Activated gamma-delta T cell (primary cell): ENCODE measurements around the gene NOC4L.
"Not testable (repeated sequence)": the region's sequence is repeated elsewhere in the genome, so short reads cannot be mapped to it uniquely, and the experiment has no call there.

Source experiments
- DNase-seq: peaks from one replicate; lab custom pipeline; 2025; lab: John Stamatoyannopoulos, UW

The NOC4L gene

GRCh38 chr12:132142679-132143335 lies 1.4 kb upstream of the NOC4L start:
- no peak for DNase-seq

- no peak for DNase-seq
These were observed 753 bp upstream of the NOC4L start for GRCh38 chr12:132143336-132144071.

DNA sequence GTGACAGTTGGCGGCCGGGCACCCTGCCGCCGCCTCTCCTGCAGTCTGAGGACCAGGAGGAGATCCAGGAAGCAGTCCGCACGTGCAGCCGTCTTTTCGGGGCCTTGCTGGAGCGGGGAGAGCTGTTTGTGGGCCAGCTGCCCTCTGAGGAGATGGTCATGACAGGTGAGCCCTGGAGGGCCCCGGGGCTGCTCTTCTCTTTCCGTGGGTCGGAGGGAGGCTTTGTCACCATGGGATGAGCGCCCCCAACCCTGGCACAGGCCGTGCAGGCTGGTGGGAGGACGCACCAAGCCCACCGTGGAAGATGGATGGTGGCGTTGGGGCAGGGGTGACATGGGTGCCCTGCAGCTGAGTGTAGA lies 532 bp downstream of the NOC4L start:
- DNase-seq = no peak

- no peak for DNase-seq
These were observed 1.1 kb downstream of the NOC4L start for GRCh38 chr12:132145334-132145733.

GRCh38 chr12:132146098-132146497 lies 1.8 kb downstream of the NOC4L start:
- no peak for DNase-seq

GRCh38 chr12:132146772-132147422 lies 2.6 kb downstream of the NOC4L start:
- no peak for DNase-seq

- no peak for DNase-seq
These were observed 3.4 kb downstream of the NOC4L start for GRCh38 chr12:132147423-132148367.

GRCh38 chr12:132148368-132149045 lies 4.2 kb downstream of the NOC4L start:
- DNase-seq = no peak

DNA sequence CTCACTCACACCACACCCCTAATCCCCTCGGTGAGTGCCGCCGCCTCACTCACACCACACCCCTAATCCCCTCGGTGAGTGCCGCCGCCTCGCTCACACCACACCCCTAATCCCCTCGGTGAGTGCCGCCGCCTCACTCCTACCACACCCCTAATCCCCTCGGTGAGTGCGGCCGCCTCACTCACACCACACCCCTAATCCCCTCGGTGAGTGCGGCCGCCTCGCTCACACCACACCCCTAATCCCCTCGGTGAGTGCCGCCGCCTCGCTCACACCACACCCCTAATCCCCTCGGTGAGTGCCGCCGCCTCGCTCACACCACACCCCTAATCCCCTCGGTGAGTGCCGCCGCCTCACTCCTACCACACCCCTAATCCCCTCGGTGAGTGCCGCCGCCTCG lies 5.3 kb downstream of the NOC4L start:
- DNase-seq = not testable (repeated sequence)

DNA sequence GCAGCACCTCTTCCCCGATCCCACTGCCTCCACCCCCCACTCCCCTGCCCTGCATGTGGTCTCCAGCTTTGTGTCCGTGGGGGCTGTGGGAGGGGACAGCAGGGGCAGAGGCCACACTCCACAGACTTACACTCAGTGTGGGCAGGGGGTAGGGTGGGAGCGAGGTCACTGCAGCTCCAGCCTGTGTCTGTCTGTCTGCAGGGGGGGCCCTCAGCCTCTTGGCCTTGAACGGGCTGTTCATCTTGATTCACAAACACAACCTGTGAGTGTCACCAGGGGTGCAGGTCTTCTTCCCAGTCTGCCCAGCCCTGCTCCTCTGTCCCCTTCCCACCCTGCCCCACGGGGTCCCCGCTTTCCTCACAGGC lies 6.5 kb downstream of the NOC4L start:
- no peak for DNase-seq

DNA sequence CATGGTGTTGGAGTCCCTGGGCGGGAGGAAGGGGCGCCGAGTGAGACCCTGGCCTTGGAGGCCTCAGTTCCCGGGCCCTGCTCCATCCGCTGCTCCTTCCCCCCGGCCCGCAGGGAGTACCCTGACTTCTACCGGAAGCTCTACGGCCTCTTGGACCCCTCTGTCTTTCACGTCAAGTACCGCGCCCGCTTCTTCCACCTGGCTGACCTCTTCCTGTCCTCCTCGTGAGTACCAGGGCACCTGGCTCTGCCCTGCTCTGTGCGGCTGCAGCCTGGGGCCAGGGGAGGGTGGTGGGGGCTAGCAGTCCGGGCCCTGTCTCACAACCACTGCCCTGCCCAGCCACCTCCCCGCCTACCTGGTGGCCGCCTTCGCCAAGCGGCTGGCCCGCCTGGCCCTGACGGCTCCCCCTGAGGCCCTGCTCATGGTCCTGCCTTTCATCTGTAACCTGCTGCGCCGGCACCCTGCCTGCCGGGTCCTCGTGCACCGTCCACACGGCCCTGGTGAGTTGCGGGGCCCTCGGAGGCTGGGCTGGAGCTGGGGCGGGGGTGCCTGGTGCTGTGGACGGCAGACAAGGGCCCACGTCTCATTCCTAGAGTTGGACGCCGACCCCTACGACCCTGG lies 7.0 kb downstream of the NOC4L start:
- no peak for DNase-seq

- DNase-seq = no peak
These were observed 7.6 kb downstream of the NOC4L start for GRCh38 chr12:132151766-132152410.

- no peak for DNase-seq
These were observed 8.2 kb downstream of the NOC4L start for GRCh38 chr12:132152411-132152821.

DNA sequence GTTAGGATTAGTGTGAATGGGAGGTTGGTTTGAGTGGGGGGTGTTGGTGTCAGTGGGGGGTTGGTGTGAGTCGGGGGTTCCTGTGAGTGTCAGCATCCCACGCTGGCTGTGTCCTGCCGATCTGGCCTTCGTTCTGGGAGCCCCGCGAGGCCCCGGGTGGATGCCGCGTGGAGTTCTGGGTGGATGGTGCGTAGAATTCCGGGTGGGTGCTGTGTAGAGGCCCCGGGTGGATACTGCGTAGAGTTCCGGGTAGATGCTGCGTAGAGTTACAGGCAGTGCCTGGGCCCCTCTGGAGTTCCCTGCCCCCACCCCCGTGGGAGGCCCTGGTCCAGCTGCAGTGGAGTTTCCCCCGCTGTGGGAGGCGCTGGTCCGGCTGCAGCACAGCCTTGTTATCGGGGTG lies 8.7 kb downstream of the NOC4L start:
- no peak for DNase-seq

- peak; percentile 36 for DNase-seq
These were observed 9.5 kb downstream of the NOC4L start for GRCh38 chr12:132153501-132154340.

DNA sequence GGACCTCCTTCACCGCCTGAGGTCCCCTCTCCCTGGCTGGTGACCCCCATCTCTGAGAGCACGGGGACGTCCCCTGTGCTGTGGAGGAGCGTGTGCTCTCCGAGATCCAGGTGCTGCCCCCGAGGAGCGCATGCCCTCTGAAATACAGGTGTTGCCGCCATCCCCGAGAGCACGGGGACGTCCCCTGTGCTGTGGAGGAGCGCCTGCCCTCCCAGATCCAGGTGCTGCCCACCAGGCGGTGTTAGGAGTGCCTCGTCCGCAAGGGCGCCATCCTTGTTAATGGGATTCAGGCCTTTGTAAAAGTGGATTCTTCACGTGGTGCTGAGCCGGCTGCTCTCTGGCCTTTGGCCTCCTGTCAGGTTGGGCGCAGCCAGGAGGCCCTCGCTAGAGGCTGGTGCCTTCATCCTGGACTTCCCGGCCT lies 10.1 kb downstream of the NOC4L start:
- DNase-seq = no peak

- DNase-seq = no peak
These were observed 10.9 kb downstream of the NOC4L start for GRCh38 chr12:132154941-132155770.

DNA sequence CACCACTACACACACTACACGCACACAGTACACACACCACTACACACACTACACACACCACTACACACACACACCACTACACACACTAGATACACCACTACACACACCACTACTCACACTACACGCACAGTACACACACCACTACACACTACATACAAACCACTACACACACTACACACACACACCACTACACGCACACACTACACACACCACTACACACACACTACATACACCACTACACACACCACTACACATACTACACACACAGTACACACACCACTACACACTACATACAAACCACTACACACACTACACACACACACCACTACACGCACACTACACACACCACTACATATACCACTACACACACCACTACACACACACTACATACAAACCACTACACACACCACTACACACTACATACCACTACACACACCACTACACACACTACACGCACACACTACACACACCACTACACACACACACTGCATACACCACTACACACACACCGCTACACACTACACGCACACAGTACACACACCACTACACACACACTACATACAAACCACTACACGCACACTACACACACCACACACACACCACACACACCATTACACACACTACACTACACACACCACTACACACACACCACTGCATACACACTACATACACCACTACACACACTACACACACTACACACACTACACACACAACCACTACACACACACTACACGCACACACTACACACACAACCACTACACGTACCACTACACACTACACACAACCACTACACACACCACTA lies 11.7 kb downstream of the NOC4L start:
- no peak for DNase-seq
